Fibroblast of lung (primary cell): ENCODE data around the gene SF1.

Experiments
- EZH2 ChIP-seq: IDR thresholded peaks from 2 replicates; pipeline ENCODE4 v1.5.1; 2012; ENCODE audit warnings: low read length, control low read depth, mild to moderate bottlenecking; ENCODE audit errors: missing control alignments
- TF ChIP-seq, protein P1 (sequence below), 2 donors: IDR thresholded peaks in 1 of 2; conservative IDR thresholded peaks in 1 of 2; 1 replicate in 1 of 2; 2 replicates in 1 of 2; pipeline ENCODE4 v1.5.1; 2011 to 2012; ENCODE audit warnings: low read length in 2 of 2, control low read depth in 1 of 2, inconsistent platforms in 1 of 2, low read depth in 1 of 2, mild to moderate bottlenecking in 1 of 2

DNA sequence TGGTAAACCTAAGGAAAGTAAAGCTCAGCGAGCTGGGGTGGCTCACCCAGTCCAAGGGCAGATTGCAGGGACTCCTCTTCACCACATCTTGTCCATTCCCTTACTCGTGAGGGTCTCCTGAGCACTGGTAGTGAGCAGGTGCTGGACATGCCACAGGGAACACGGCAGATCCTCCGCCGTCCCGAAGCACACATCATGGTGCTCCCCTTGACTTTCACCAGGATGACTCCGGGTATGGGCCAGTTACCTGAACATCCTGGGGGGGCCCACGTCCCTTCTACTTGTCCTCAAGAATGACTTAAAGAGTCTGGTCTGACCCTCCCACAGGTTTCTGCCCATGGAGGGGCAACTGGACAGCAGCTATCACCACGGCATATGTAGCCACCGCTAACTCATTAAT lies 8.0 kb upstream of the SF1 start:
- TF ChIP-seq, protein P1, sequence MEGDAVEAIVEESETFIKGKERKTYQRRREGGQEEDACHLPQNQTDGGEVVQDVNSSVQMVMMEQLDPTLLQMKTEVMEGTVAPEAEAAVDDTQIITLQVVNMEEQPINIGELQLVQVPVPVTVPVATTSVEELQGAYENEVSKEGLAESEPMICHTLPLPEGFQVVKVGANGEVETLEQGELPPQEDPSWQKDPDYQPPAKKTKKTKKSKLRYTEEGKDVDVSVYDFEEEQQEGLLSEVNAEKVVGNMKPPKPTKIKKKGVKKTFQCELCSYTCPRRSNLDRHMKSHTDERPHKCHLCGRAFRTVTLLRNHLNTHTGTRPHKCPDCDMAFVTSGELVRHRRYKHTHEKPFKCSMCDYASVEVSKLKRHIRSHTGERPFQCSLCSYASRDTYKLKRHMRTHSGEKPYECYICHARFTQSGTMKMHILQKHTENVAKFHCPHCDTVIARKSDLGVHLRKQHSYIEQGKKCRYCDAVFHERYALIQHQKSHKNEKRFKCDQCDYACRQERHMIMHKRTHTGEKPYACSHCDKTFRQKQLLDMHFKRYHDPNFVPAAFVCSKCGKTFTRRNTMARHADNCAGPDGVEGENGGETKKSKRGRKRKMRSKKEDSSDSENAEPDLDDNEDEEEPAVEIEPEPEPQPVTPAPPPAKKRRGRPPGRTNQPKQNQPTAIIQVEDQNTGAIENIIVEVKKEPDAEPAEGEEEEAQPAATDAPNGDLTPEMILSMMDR (conservative IDR thresholded peaks at IDR 0.05 in 1 of 2, IDR thresholded peaks at IDR 0.05 in 1 of 2; ENCODE audit: low read depth in 1 of 2, low read length in 2 of 2): no peak
- TF ChIP-seq EZH2: no peak
